Panc1 (cell line): Measurements from ENCODE around the gene NBPF12. TPM values are rescaled to one million over a fixed set of nuclear protein-coding genes. Genes with fewer than 3 reads are reported as not detected.
"Not testable (repeated sequence)": the region's sequence is repeated elsewhere in the genome, so short reads cannot be mapped to it uniquely, and the experiment has no call there.

Experiments used
- ATAC-seq: fragments of 200-7000 bp; cut with Tn5 transposase; 2 replicates; pipeline ENCODE4 v1.9.1; 2020; ENCODE audit warnings: mild to moderate bottlenecking, moderate library complexity
- BruUV-seq: library from RNA; stranded (reverse); fragments of 400-500 nt; replicated peaks from 2 replicates; lab custom pipeline; 2021; lab: Mats Ljungman, UMichigan
- CTCF ChIA-PET: fragments of 300-600 bp; sonication (Branson Sonifier 250); formaldehyde crosslinking; loops from one replicate; lab custom pipeline; 2022; ENCODE audit warnings: antibody characterized with exemption; lab: Charles Lee
- POLR2A ChIA-PET: fragments of 300-600 bp; sonication (Branson Sonifier 250); formaldehyde crosslinking; loops from one replicate; lab custom pipeline; 2022; ENCODE audit warnings: antibody characterized with exemption; lab: Charles Lee
- DNase-seq: peaks from one replicate; pipeline ENCODE4 v3.0.0-alpha.2; 2010; ENCODE audit warnings: low read depth, low spot score
- H3K27ac ChIP-seq: 2 replicates; pipeline ENCODE4 v1.5.1; 2011; ENCODE audit warnings: mild to moderate bottlenecking, low read length, inconsistent platforms
- H3K27me3 ChIP-seq: fragments of 200-500 bp; sonication (Bioruptor generic); 2 replicates; pipeline ENCODE4 v1.6.0; 2014; ENCODE audit warnings: low read length, inconsistent platforms; ENCODE audit not compliant: control insufficient read depth, insufficient read depth
- H3K36me3 ChIP-seq: fragments of 200-500 bp; sonication (Bioruptor generic); 2 replicates; pipeline ENCODE4 v1.5.1; 2014; ENCODE audit warnings: inconsistent platforms, mild to moderate bottlenecking, low read length, moderate library complexity; ENCODE audit not compliant: control insufficient read depth, insufficient read depth
- H3K4me1 ChIP-seq: 2 replicates; pipeline ENCODE4 v1.5.1; 2011; ENCODE audit warnings: inconsistent platforms, mild to moderate bottlenecking, low read length, moderate library complexity; ENCODE audit not compliant: control insufficient read depth, insufficient read depth
- H3K4me3 ChIP-seq, 2 experiments: 2 replicates each; pipeline ENCODE4 v1.5.1; 2011 to 2012; ENCODE audit warnings: low read depth in 2 of 2, low read length in 2 of 2, mild to moderate bottlenecking in 2 of 2, inconsistent platforms in 1 of 2, moderate library complexity in 1 of 2
- H3K9me3 ChIP-seq: fragments of 200-500 bp; sonication (Bioruptor generic); 2 replicates; pipeline ENCODE4 v1.5.1; 2014; ENCODE audit warnings: low read depth, mild to moderate bottlenecking, inconsistent platforms, low read length, moderate library complexity; ENCODE audit not compliant: control insufficient read depth, insufficient read depth
- CTCF ChIP-seq: fragments of 450-650 bp; IDR thresholded peaks from 2 replicates; pipeline ENCODE4 v1.5.1; 2017; ENCODE audit warnings: mild to moderate bottlenecking
- in situ Hi-C: cut with HindIII; loops from 2 replicates; pipeline ENCODE4 v1.10.0; 2016; ENCODE audit warnings: low sequenced_read_pairs, low pct_unique_long_range_greater_than_20kb
- intact Hi-C: fragments of 100-400 bp; cut with micrococcal nuclease; formaldehyde crosslinking; loops from one replicate; pipeline ENCODE4 v1.10.0; 2022; ENCODE audit not compliant: unreplicated experiment
- total RNA-seq: library from RNA; stranded (reverse); gene quantifications from one replicate; pipeline ENCODE4 v1.2.1, GENCODE V29; 2021; ENCODE audit not compliant: unreplicated experiment

NBPF12 gene
- total RNA-seq, 1 experiment from 2014 or later, result 10.3 TPM

GRCh38 chr1:146940293-146940692 is 2.2 kb downstream of the NBPF12 start:
- in situ Hi-C loops, ATAC-seq, H3K27me3 ChIP-seq, POLR2A ChIA-PET, BruUV-seq, H3K4me1 ChIP-seq, H3K27ac ChIP-seq, H3K9me3 ChIP-seq, H3K36me3 ChIP-seq, DNase-seq, intact Hi-C loops, H3K4me3 ChIP-seq: not testable (repeated sequence)
- CTCF ChIA-PET, result interaction anchor here (0.7 kb wide), 1 partner anchor 1180 kb away, joined by 3 read pairs; no protein-coding TSS in a partner anchor

- H3K9me3 ChIP-seq, H3K36me3 ChIP-seq, CTCF ChIA-PET, H3K27ac ChIP-seq, ATAC-seq, H3K27me3 ChIP-seq, DNase-seq, POLR2A ChIA-PET, H3K4me1 ChIP-seq, in situ Hi-C loops, BruUV-seq, intact Hi-C loops, H3K4me3 ChIP-seq: not testable (repeated sequence)
These were observed 5.3 kb downstream of the NBPF12 start for GRCh38 chr1:146943342-146943886.

GRCh38 chr1:146948127-146948526 is 10.0 kb downstream of the NBPF12 start:
- POLR2A ChIA-PET, H3K27me3 ChIP-seq, CTCF ChIA-PET, H3K4me3 ChIP-seq, DNase-seq, BruUV-seq, ATAC-seq, H3K4me1 ChIP-seq, intact Hi-C loops, H3K27ac ChIP-seq, H3K9me3 ChIP-seq, H3K36me3 ChIP-seq, in situ Hi-C loops: not testable (repeated sequence)

GRCh38 chr1:146964340-146964739 is 26.2 kb downstream of the NBPF12 start:
- H3K4me3 ChIP-seq, in situ Hi-C loops, H3K27ac ChIP-seq, CTCF ChIA-PET, POLR2A ChIA-PET, H3K9me3 ChIP-seq, ATAC-seq, BruUV-seq, H3K36me3 ChIP-seq, intact Hi-C loops, H3K4me1 ChIP-seq, DNase-seq, H3K27me3 ChIP-seq: not testable (repeated sequence)

GRCh38 chr1:146966351-146966750 is 28.2 kb downstream of the NBPF12 start:
- H3K9me3 ChIP-seq, H3K27me3 ChIP-seq, H3K4me3 ChIP-seq, H3K4me1 ChIP-seq, CTCF ChIA-PET, POLR2A ChIA-PET, H3K27ac ChIP-seq, BruUV-seq, intact Hi-C loops, H3K36me3 ChIP-seq, DNase-seq, in situ Hi-C loops, ATAC-seq: not testable (repeated sequence)
- TF ChIP-seq CTCF, result peak; percentile 62

- not testable (repeated sequence) for DNase-seq
These were observed 32.5 kb downstream of the NBPF12 start for GRCh38 chr1:146970656-146971055.

More at GRCh38 chr1:146970656-146971055, 32.5 kb downstream of the NBPF12 start:
- CTCF ChIA-PET, POLR2A ChIA-PET, in situ Hi-C loops, intact Hi-C loops, H3K36me3 ChIP-seq, H3K27me3 ChIP-seq, BruUV-seq, H3K9me3 ChIP-seq, H3K27ac ChIP-seq, H3K4me3 ChIP-seq, ATAC-seq, H3K4me1 ChIP-seq: not testable (repeated sequence)
